H9 (cell line): ENCODE results near the gene GAN. TPM values are rescaled to one million over a fixed set of nuclear protein-coding genes. Genes with fewer than 3 reads are reported as not detected.

Experiments used
- DNase-seq: peaks from one replicate; pipeline ENCODE4 v3.0.0-alpha.2; 2017
- H2AFZ ChIP-seq: one replicate; pipeline ENCODE4 v1.6.1; 2013; ENCODE audit warnings: mild to moderate bottlenecking, low read length, control low read depth, moderate library complexity
- H2AK5ac ChIP-seq: 2 replicates; pipeline ENCODE4 v1.6.1; 2013; ENCODE audit warnings: low read length, control low read depth, mixed read lengths; ENCODE audit not compliant: insufficient read length
- H2BK120ac ChIP-seq: one replicate; pipeline ENCODE4 v1.6.1; 2013; ENCODE audit warnings: low read depth, mild to moderate bottlenecking, low read length, control low read depth, inconsistent platforms; ENCODE audit not compliant: poor library complexity, severe bottlenecking
- H2BK12ac ChIP-seq: 2 replicates; pipeline ENCODE4 v1.6.1; 2013; ENCODE audit warnings: low read length, control low read depth, mixed read lengths, low read depth; ENCODE audit not compliant: insufficient read length
- H2BK15ac ChIP-seq: 2 replicates; pipeline ENCODE4 v1.6.1; 2013; ENCODE audit warnings: low read depth, low read length, control low read depth
- H2BK20ac ChIP-seq: one replicate; pipeline ENCODE4 v1.6.1; 2013; ENCODE audit warnings: low read depth, mild to moderate bottlenecking, low read length, control low read depth, inconsistent platforms; ENCODE audit not compliant: poor library complexity, severe bottlenecking
- H2BK5ac ChIP-seq: 2 replicates; pipeline ENCODE4 v1.6.1; 2013; ENCODE audit warnings: low read length, control low read depth, mixed read lengths; ENCODE audit not compliant: insufficient read length
- H3K14ac ChIP-seq: 2 replicates; pipeline ENCODE4 v1.6.1; 2013; ENCODE audit warnings: low read length, control low read depth; ENCODE audit not compliant: insufficient read depth
- H3K18ac ChIP-seq: 2 replicates; pipeline ENCODE4 v1.6.1; 2013; ENCODE audit warnings: low read depth, mild to moderate bottlenecking, mixed read lengths, low read length, control low read depth; ENCODE audit not compliant: insufficient read length
- H3K23ac ChIP-seq: 2 replicates; pipeline ENCODE4 v1.6.1; 2013; ENCODE audit warnings: low read length, control low read depth, mixed read lengths, low read depth; ENCODE audit not compliant: insufficient read length
- H3K23me2 ChIP-seq: 2 replicates; pipeline ENCODE4 v1.6.1; 2013; ENCODE audit warnings: low read depth, mild to moderate bottlenecking, mixed read lengths, low read length, control low read depth; ENCODE audit not compliant: insufficient read length, poor library complexity, severe bottlenecking
- H3K27ac ChIP-seq: 2 replicates; pipeline ENCODE4 v1.5.1; 2013; ENCODE audit warnings: low read length, control low read depth, mixed read lengths, low read depth; ENCODE audit not compliant: insufficient read length
- H3K27me3 ChIP-seq: 2 replicates; pipeline ENCODE4 v1.6.1; 2013; ENCODE audit warnings: low read length, control low read depth, inconsistent platforms; ENCODE audit not compliant: insufficient read depth
- H3K4ac ChIP-seq: 2 replicates; pipeline ENCODE4 v1.6.1; 2013; ENCODE audit warnings: low read depth, mild to moderate bottlenecking, control low read depth, inconsistent platforms, low read length, moderate library complexity
- H3K4me1 ChIP-seq: 2 replicates; pipeline ENCODE4 v1.6.1; 2013; ENCODE audit warnings: low read length, control low read depth, inconsistent platforms; ENCODE audit not compliant: insufficient read depth
- H3K4me2 ChIP-seq: 2 replicates; pipeline ENCODE4 v1.6.1; 2013; ENCODE audit warnings: low read length, control low read depth, mixed read lengths; ENCODE audit not compliant: insufficient read length, insufficient read depth
- H3K56ac ChIP-seq: 2 replicates; pipeline ENCODE4 v1.6.1; 2013; ENCODE audit warnings: low read depth, mild to moderate bottlenecking, mixed read lengths, low read length, control low read depth; ENCODE audit not compliant: insufficient read length
- H3K79me1 ChIP-seq: 2 replicates; pipeline ENCODE4 v1.6.1; 2013; ENCODE audit warnings: low read depth, mild to moderate bottlenecking, moderate library complexity, low read length, control low read depth, inconsistent platforms; ENCODE audit not compliant: insufficient read depth, poor library complexity, severe bottlenecking
- H3K79me2 ChIP-seq: 2 replicates; pipeline ENCODE4 v1.6.1; 2013; ENCODE audit warnings: low read length, control low read depth, inconsistent platforms; ENCODE audit not compliant: insufficient read depth
- H3K9ac ChIP-seq: 2 replicates; pipeline ENCODE4 v1.6.1; 2013; ENCODE audit warnings: low read length, control low read depth, mixed read lengths; ENCODE audit not compliant: insufficient read length; ENCODE audit errors: extremely low read depth
- H3K9me3 ChIP-seq: one replicate; pipeline ENCODE4 v1.6.1; 2013; ENCODE audit warnings: low read depth, low read length, inconsistent platforms; ENCODE audit not compliant: control insufficient read depth
- H3T11ph ChIP-seq: one replicate; pipeline ENCODE4 v1.6.1; 2013; ENCODE audit warnings: mild to moderate bottlenecking, low read length, control low read depth, inconsistent platforms
- H4K20me1 ChIP-seq: one replicate; pipeline ENCODE4 v1.6.1; 2013; ENCODE audit not compliant: control insufficient read depth, insufficient read length, insufficient read depth
- H4K5ac ChIP-seq: 2 replicates; pipeline ENCODE4 v1.6.1; 2013; ENCODE audit warnings: low read depth, mild to moderate bottlenecking, mixed read lengths, low read length, control low read depth; ENCODE audit not compliant: insufficient read length
- H4K8ac ChIP-seq: replicated peaks from 2 replicates; pipeline ENCODE4 v1.6.1; 2013; ENCODE audit warnings: low read length, control low read depth, mixed read lengths, low read depth; ENCODE audit not compliant: insufficient read length
- H4K91ac ChIP-seq: 2 replicates; pipeline ENCODE4 v1.6.1; 2013; ENCODE audit warnings: low read depth, mild to moderate bottlenecking, moderate library complexity, mixed read lengths, low read length, control low read depth; ENCODE audit not compliant: insufficient read length
- H3K27ac Mint-ChIP-seq, 3 experiments: 2 replicates in 2 of 3; 3 replicates in 1 of 3; pipeline ENCODE4 v1.8.0; 2020 to 2021; ENCODE audit warnings: mixed read lengths in 3 of 3, mild to moderate bottlenecking in 1 of 3, moderate library complexity in 1 of 3
- H3K27me3 Mint-ChIP-seq: 2 replicates; pipeline ENCODE4 v1.8.0; 2021; ENCODE audit warnings: low read depth, mild to moderate bottlenecking, moderate library complexity, mixed read lengths
- H3K36me3 Mint-ChIP-seq, 3 experiments: 2 replicates in 2 of 3; 3 replicates in 1 of 3; pipeline ENCODE4 v1.8.0; 2020 to 2021; ENCODE audit warnings: low read depth in 3 of 3, mixed read lengths in 3 of 3; ENCODE audit not compliant: insufficient read depth in 1 of 3
- H3K4me1 Mint-ChIP-seq, 2 experiments: 2 replicates each; pipeline ENCODE4 v1.8.0; 2020; ENCODE audit warnings: mixed read lengths in 2 of 2
- H3K4me3 Mint-ChIP-seq, 2 experiments: 2 replicates in 1 of 2; 3 replicates in 1 of 2; pipeline ENCODE4 v1.8.0; 2020 to 2021; ENCODE audit warnings: mild to moderate bottlenecking in 2 of 2, mixed read lengths in 2 of 2, moderate library complexity in 1 of 2
- H3K9me3 Mint-ChIP-seq, 2 experiments: 2 replicates in 1 of 2; 3 replicates in 1 of 2; pipeline ENCODE4 v1.8.0; 2020; ENCODE audit warnings: mild to moderate bottlenecking in 2 of 2, mixed read lengths in 2 of 2, moderate library complexity in 1 of 2
- CTCF ChIP-seq: fragments of 200-600 bp; sonication (generic); conservative IDR thresholded peaks from 3 replicates; pipeline ENCODE4 v1.8.0; 2021; ENCODE audit warnings: antibody characterized with exemption, mild to moderate bottlenecking
- WGBS: extraction: QIAGEN DNeasy Blood & Tissue Kit; methylation state at CpG from one replicate; pipeline ENCODE4 v1.1.7; 2013; ENCODE audit warnings: missing lambda C conversion rate, low lambda C conversion rate, mixed read lengths; ENCODE audit not compliant: insufficient read length; ENCODE audit errors: extremely low coverage; 5-methylcytosine and 5-hydroxymethylcytosine counted together
- total RNA-seq: library from RNA; stranded (reverse); gene quantifications from 2 replicates; pipeline ENCODE4 v1.2.1, GENCODE V29; 2021

Gene GAN
- total RNA-seq, 1 experiment from 2014 or later: 20.9 TPM

- Histone ChIP-seq H4K20me1 (peaks cover 3% of the 10 kb centered on the region), H3K27me3 (no peaks in the 10 kb centered on the region), H2BK12ac (no peak overlapping the region), H2BK5ac (no peak overlapping the region), H3K9ac (no peak overlapping the region), H2BK120ac (no peak overlapping the region), H3K4ac (no peak overlapping the region), H3K4me2 (no peak overlapping the region), H2BK20ac (no peak overlapping the region), H4K8ac (no peak overlapping the region), H3K4me1 (no peaks in the 10 kb centered on the region), H3K79me2 (peaks cover 14% of the 10 kb centered on the region; the same call in 1 of the 2 replicates), H3K27ac (no peak overlapping the region), H3K18ac (no peak overlapping the region), H3K56ac (no peak overlapping the region), H3K23ac (no peak overlapping the region), H4K91ac (no peak overlapping the region), H2AFZ (no peak overlapping the region), H3K9me3 (no peaks in the 10 kb centered on the region), H3T11ph (no peak overlapping the region), H4K5ac (no peak overlapping the region), H2BK15ac (no peak overlapping the region), H2AK5ac (no peak overlapping the region), H3K23me2 (no peaks in the 10 kb centered on the region), H3K79me1 (peaks cover 9% of the 10 kb centered on the region), H3K14ac (no peak overlapping the region)
- TF ChIP-seq CTCF: no peak
- Mint-ChIP-seq H3K27me3 (no peaks in the 10 kb centered on the region), H3K9me3 (no peaks in the 10 kb centered on the region), H3K36me3 (peaks cover 0 to 3% (median 2%) of the 10 kb centered on the region in 3 experiments; a peak in 3 of 7 replicates), H3K4me1 (peaks cover 3 to 7% of the 10 kb centered on the region in 2 experiments; a peak in 1 of 4 replicates), H3K4me3 (no peak overlapping the region), H3K27ac (no peak overlapping the region)
- WGBS: no CpG with 5 or more reads among the region's 6 CpGs
- no peak for DNase-seq
Measured at GRCh38 chr16:81324808-81325207, 10.0 kb downstream of the GAN start.
